Activated CD4-positive, CD25-positive, alpha-beta regulatory T cell (primary cell): ENCODE data around the gene LCE4A.

Experiments
- DNase-seq, 4 experiments: peaks; one replicate each; lab custom pipeline; 2025; lab: John Stamatoyannopoulos, UW

Gene LCE4A

GRCh38 chr1:152745765-152746444, 37.9 kb downstream of the LCE4A start:
- DNase-seq: no peak

- DNase-seq: no peak
Observed at GRCh38 chr1:152747831-152748230, 39.9 kb downstream of the LCE4A start.

- DNase-seq: no peak
Observed at GRCh38 chr1:152752225-152752624, 44.3 kb downstream of the LCE4A start.

GRCh38 chr1:152753586-152753985, 45.6 kb downstream of the LCE4A start:
- DNase-seq: no peak

GRCh38 chr1:152756872-152757271, 48.9 kb downstream of the LCE4A start:
- DNase-seq: no peak

- DNase-seq: no peak
Observed at GRCh38 chr1:152757747-152758146, 49.8 kb downstream of the LCE4A start, which contains the start of gene KPRP. Gene KPRP (plus strand): TSS chr1:152758025. CDS start chr1:152759589, 1,564 bp downstream.

- no peak for DNase-seq
Observed at GRCh38 chr1:152758636-152759035, 50.7 kb downstream of the LCE4A start.
